ENCODE measurements around the gene GPR89A.
"Not testable (repeated sequence)": the region's sequence is repeated elsewhere in the genome, so short reads cannot be mapped to it uniquely, and the experiment has no call there.

GPR89A gene

GRCh38 chr1:145610744-145611143 is 3.0 kb downstream of the GPR89A start:
- H3K36me3 ChIP-seq (ENCODE audit: control insufficient read depth, insufficient read depth, low read length); H3K4me1 ChIP-seq (ENCODE audit: control insufficient read depth, insufficient read depth, low read length, poor library complexity, severe bottlenecking); H3K9me3 ChIP-seq (ENCODE audit: control insufficient read depth, low read length); H3K27ac ChIP-seq (ENCODE audit: insufficient read depth, low read length, poor library complexity, severe bottlenecking); DNase-seq; H3K4me3 ChIP-seq (ENCODE audit: insufficient read depth, low read depth, low read length, poor library complexity, severe bottlenecking); H3K27me3 ChIP-seq (replicated peaks; ENCODE audit: control insufficient read depth, insufficient read depth, low read length, poor library complexity, severe bottlenecking): not testable (repeated sequence)

GRCh38 chr1:145620073-145620472 is 12.3 kb downstream of the GPR89A start:
- not testable (repeated sequence) for DNase-seq; H3K36me3 ChIP-seq (ENCODE audit: control insufficient read depth, insufficient read depth, low read length); H3K4me1 ChIP-seq (ENCODE audit: control insufficient read depth, insufficient read depth, low read length, poor library complexity, severe bottlenecking); H3K27ac ChIP-seq (ENCODE audit: insufficient read depth, low read length, poor library complexity, severe bottlenecking); H3K27me3 ChIP-seq (replicated peaks; ENCODE audit: control insufficient read depth, insufficient read depth, low read length, poor library complexity, severe bottlenecking); H3K4me3 ChIP-seq (ENCODE audit: insufficient read depth, low read depth, low read length, poor library complexity, severe bottlenecking); H3K9me3 ChIP-seq (ENCODE audit: control insufficient read depth, low read length)

- H3K27me3 ChIP-seq (replicated peaks; ENCODE audit: control insufficient read depth, insufficient read depth, low read length, poor library complexity, severe bottlenecking); DNase-seq; H3K27ac ChIP-seq (ENCODE audit: insufficient read depth, low read length, poor library complexity, severe bottlenecking); H3K36me3 ChIP-seq (ENCODE audit: control insufficient read depth, insufficient read depth, low read length); H3K4me3 ChIP-seq (ENCODE audit: insufficient read depth, low read depth, low read length, poor library complexity, severe bottlenecking); H3K9me3 ChIP-seq (ENCODE audit: control insufficient read depth, low read length); H3K4me1 ChIP-seq (ENCODE audit: control insufficient read depth, insufficient read depth, low read length, poor library complexity, severe bottlenecking): not testable (repeated sequence)
Observed at GRCh38 chr1:145622177-145622576, 14.4 kb downstream of the GPR89A start.

- not testable (repeated sequence) for H3K27me3 ChIP-seq (replicated peaks; ENCODE audit: control insufficient read depth, insufficient read depth, low read length, poor library complexity, severe bottlenecking); DNase-seq; H3K4me3 ChIP-seq (ENCODE audit: insufficient read depth, low read depth, low read length, poor library complexity, severe bottlenecking)
Observed at GRCh38 chr1:145636237-145636636, 28.4 kb downstream of the GPR89A start.

GRCh38 chr1:145641886-145642285 is 34.1 kb downstream of the GPR89A start:
- not testable (repeated sequence) for H3K4me3 ChIP-seq (ENCODE audit: insufficient read depth, low read depth, low read length, poor library complexity, severe bottlenecking); DNase-seq; H3K27ac ChIP-seq (ENCODE audit: insufficient read depth, low read length, poor library complexity, severe bottlenecking); H3K27me3 ChIP-seq (replicated peaks; ENCODE audit: control insufficient read depth, insufficient read depth, low read length, poor library complexity, severe bottlenecking); H3K36me3 ChIP-seq (ENCODE audit: control insufficient read depth, insufficient read depth, low read length); H3K4me1 ChIP-seq (ENCODE audit: control insufficient read depth, insufficient read depth, low read length, poor library complexity, severe bottlenecking); H3K9me3 ChIP-seq (ENCODE audit: control insufficient read depth, low read length)

More at GRCh38 chr1:145636237-145636636, 28.4 kb downstream of the GPR89A start:
- not testable (repeated sequence) for H3K27ac ChIP-seq (ENCODE audit: insufficient read depth, low read length, poor library complexity, severe bottlenecking); H3K9me3 ChIP-seq (ENCODE audit: control insufficient read depth, low read length); H3K36me3 ChIP-seq (ENCODE audit: control insufficient read depth, insufficient read depth, low read length); H3K4me1 ChIP-seq (ENCODE audit: control insufficient read depth, insufficient read depth, low read length, poor library complexity, severe bottlenecking)

GRCh38 chr1:145643990-145644389 is 36.2 kb downstream of the GPR89A start:
- not testable (repeated sequence) for H3K4me1 ChIP-seq (ENCODE audit: control insufficient read depth, insufficient read depth, low read length, poor library complexity, severe bottlenecking); H3K27ac ChIP-seq (ENCODE audit: insufficient read depth, low read length, poor library complexity, severe bottlenecking); H3K4me3 ChIP-seq (ENCODE audit: insufficient read depth, low read depth, low read length, poor library complexity, severe bottlenecking); H3K27me3 ChIP-seq (replicated peaks; ENCODE audit: control insufficient read depth, insufficient read depth, low read length, poor library complexity, severe bottlenecking); DNase-seq; H3K36me3 ChIP-seq (ENCODE audit: control insufficient read depth, insufficient read depth, low read length); H3K9me3 ChIP-seq (ENCODE audit: control insufficient read depth, low read length)

- H3K36me3 ChIP-seq (ENCODE audit: control insufficient read depth, insufficient read depth, low read length); DNase-seq; H3K27me3 ChIP-seq (replicated peaks; ENCODE audit: control insufficient read depth, insufficient read depth, low read length, poor library complexity, severe bottlenecking); H3K4me1 ChIP-seq (ENCODE audit: control insufficient read depth, insufficient read depth, low read length, poor library complexity, severe bottlenecking); H3K4me3 ChIP-seq (ENCODE audit: insufficient read depth, low read depth, low read length, poor library complexity, severe bottlenecking); H3K27ac ChIP-seq (ENCODE audit: insufficient read depth, low read length, poor library complexity, severe bottlenecking); H3K9me3 ChIP-seq (ENCODE audit: control insufficient read depth, low read length): not testable (repeated sequence)
Observed at GRCh38 chr1:145656245-145656943, 48.6 kb downstream of the GPR89A start.

GRCh38 chr1:145662502-145662901 is 54.7 kb downstream of the GPR89A start:
- H3K4me1 ChIP-seq (ENCODE audit: control insufficient read depth, insufficient read depth, low read length, poor library complexity, severe bottlenecking); DNase-seq; H3K36me3 ChIP-seq (ENCODE audit: control insufficient read depth, insufficient read depth, low read length): not testable (repeated sequence)

GRCh38 chr1:145665015-145665414 is 57.2 kb downstream of the GPR89A start:
- not testable (repeated sequence) for H3K27me3 ChIP-seq (replicated peaks; ENCODE audit: control insufficient read depth, insufficient read depth, low read length, poor library complexity, severe bottlenecking); H3K4me1 ChIP-seq (ENCODE audit: control insufficient read depth, insufficient read depth, low read length, poor library complexity, severe bottlenecking); H3K36me3 ChIP-seq (ENCODE audit: control insufficient read depth, insufficient read depth, low read length); H3K9me3 ChIP-seq (ENCODE audit: control insufficient read depth, low read length); DNase-seq; H3K4me3 ChIP-seq (ENCODE audit: insufficient read depth, low read depth, low read length, poor library complexity, severe bottlenecking); H3K27ac ChIP-seq (ENCODE audit: insufficient read depth, low read length, poor library complexity, severe bottlenecking)

More at GRCh38 chr1:145662502-145662901, 54.7 kb downstream of the GPR89A start:
- not testable (repeated sequence) for H3K4me3 ChIP-seq (ENCODE audit: insufficient read depth, low read depth, low read length, poor library complexity, severe bottlenecking); H3K27me3 ChIP-seq (replicated peaks; ENCODE audit: control insufficient read depth, insufficient read depth, low read length, poor library complexity, severe bottlenecking); H3K9me3 ChIP-seq (ENCODE audit: control insufficient read depth, low read length); H3K27ac ChIP-seq (ENCODE audit: insufficient read depth, low read length, poor library complexity, severe bottlenecking)

- not testable (repeated sequence) for H3K27ac ChIP-seq (ENCODE audit: insufficient read depth, low read length, poor library complexity, severe bottlenecking); H3K9me3 ChIP-seq (ENCODE audit: control insufficient read depth, low read length); H3K36me3 ChIP-seq (ENCODE audit: control insufficient read depth, insufficient read depth, low read length); H3K4me1 ChIP-seq (ENCODE audit: control insufficient read depth, insufficient read depth, low read length, poor library complexity, severe bottlenecking); H3K4me3 ChIP-seq (ENCODE audit: insufficient read depth, low read depth, low read length, poor library complexity, severe bottlenecking); DNase-seq; H3K27me3 ChIP-seq (replicated peaks; ENCODE audit: control insufficient read depth, insufficient read depth, low read length, poor library complexity, severe bottlenecking)
Observed at GRCh38 chr1:145670995-145671745, 63.4 kb downstream of the GPR89A start.
